HEK293 (cell line): Measurements from ENCODE around the gene BTRC.

Source experiments
- GFI1B ChIP-seq: fragments of 450-650 bp; formaldehyde crosslinking; IDR thresholded peaks from 2 replicates; pipeline ENCODE4 v1.5.1; 2016; ENCODE audit warnings: missing biosample characterization, missing genetic modification characterization
- GLIS1 ChIP-seq: fragments of 450-650 bp; formaldehyde crosslinking; IDR thresholded peaks from 2 replicates; pipeline ENCODE4 v1.5.1; 2016; ENCODE audit warnings: missing biosample characterization, missing genetic modification characterization
- GLIS2 ChIP-seq: fragments of 450-650 bp; formaldehyde crosslinking; IDR thresholded peaks from 2 replicates; pipeline ENCODE4 v1.5.1; 2016; ENCODE audit warnings: missing biosample characterization, missing genetic modification characterization
- HOXD13 ChIP-seq: sonication (generic); formaldehyde crosslinking; IDR thresholded peaks from 2 replicates; pipeline ENCODE4 v1.8.0; 2022; ENCODE audit warnings: missing genetic modification reagents, borderline replicate concordance
- IKZF3 ChIP-seq: fragments of 450-650 bp; IDR thresholded peaks from 2 replicates; pipeline ENCODE4 v1.5.0; 2018; ENCODE audit warnings: missing biosample characterization, mild to moderate bottlenecking, missing genetic modification characterization, moderate library complexity
- MEIS1 ChIP-seq: sonication (generic); formaldehyde crosslinking; IDR thresholded peaks from 2 replicates; pipeline ENCODE4 v1.8.1; 2022; ENCODE audit warnings: missing genetic modification reagents, mild to moderate bottlenecking, borderline replicate concordance
- ZBTB48 ChIP-seq: fragments of 450-650 bp; formaldehyde crosslinking; IDR thresholded peaks from 2 replicates; pipeline ENCODE4 v1.5.1; 2016; ENCODE audit warnings: missing biosample characterization, missing genetic modification characterization
- ZNF10 ChIP-seq: fragments of 450-650 bp; formaldehyde crosslinking; IDR thresholded peaks from 2 replicates; pipeline ENCODE4 v1.5.1; 2017; ENCODE audit warnings: missing biosample characterization, missing genetic modification characterization
- ZNF354C ChIP-seq: fragments of 450-650 bp; formaldehyde crosslinking; IDR thresholded peaks from 2 replicates; pipeline ENCODE4 v1.5.1; 2016; ENCODE audit warnings: missing biosample characterization, missing genetic modification characterization, low read depth, borderline replicate concordance
- ZNF433 ChIP-seq: fragments of 450-650 bp; formaldehyde crosslinking; IDR thresholded peaks from 2 replicates; pipeline ENCODE4 v1.5.1; 2016; ENCODE audit warnings: missing biosample characterization, missing genetic modification characterization, low read depth
- ZNF449 ChIP-seq: fragments of 450-650 bp; formaldehyde crosslinking; IDR thresholded peaks from 2 replicates; pipeline ENCODE4 v1.5.1; 2017; ENCODE audit warnings: missing biosample characterization, mild to moderate bottlenecking, missing genetic modification characterization, moderate library complexity
- ZNF473 ChIP-seq: fragments of 450-650 bp; formaldehyde crosslinking; IDR thresholded peaks from 2 replicates; pipeline ENCODE4 v1.5.1; 2017; ENCODE audit warnings: missing biosample characterization, missing genetic modification characterization
- ZNF501 ChIP-seq: fragments of 450-650 bp; formaldehyde crosslinking; IDR thresholded peaks from 2 replicates; pipeline ENCODE4 v1.5.1; 2016; ENCODE audit warnings: missing biosample characterization, missing genetic modification characterization
- ZNF580 ChIP-seq: fragments of 450-650 bp; formaldehyde crosslinking; IDR thresholded peaks from 2 replicates; pipeline ENCODE4 v1.5.1; 2016; ENCODE audit warnings: missing biosample characterization, missing genetic modification characterization
- ZNF585B ChIP-seq: fragments of 450-650 bp; formaldehyde crosslinking; IDR thresholded peaks from 2 replicates; pipeline ENCODE4 v1.5.1; 2016; ENCODE audit warnings: missing biosample characterization, missing genetic modification characterization
- ZNF658 ChIP-seq: fragments of 450-650 bp; formaldehyde crosslinking; IDR thresholded peaks from 2 replicates; pipeline ENCODE4; 2016; ENCODE audit warnings: missing biosample characterization, missing genetic modification characterization
- ZNF785 ChIP-seq: fragments of 450-650 bp; formaldehyde crosslinking; IDR thresholded peaks from 2 replicates; pipeline ENCODE4 v1.5.1; 2016; ENCODE audit warnings: missing biosample characterization, missing genetic modification characterization
- TF ChIP-seq, protein P1 (sequence below): fragments of 450-650 bp; formaldehyde crosslinking; conservative IDR thresholded peaks from 2 replicates; pipeline ENCODE4 v1.5.1; 2016; ENCODE audit warnings: low read depth, missing biosample characterization, missing genetic modification characterization
- TF ChIP-seq, protein P2 (sequence below): fragments of 450-650 bp; formaldehyde crosslinking; IDR thresholded peaks from 2 replicates; pipeline ENCODE4 v1.5.1; 2016; ENCODE audit warnings: missing biosample characterization, missing genetic modification characterization
- TF ChIP-seq, protein P3 (sequence below): fragments of 450-650 bp; formaldehyde crosslinking; IDR thresholded peaks from 2 replicates; pipeline ENCODE4 v1.5.1; 2016; ENCODE audit warnings: missing biosample characterization, missing genetic modification characterization

The BTRC gene

GRCh38 chr10:101587725-101588653 is 234.0 kb downstream of the BTRC start, which contains the start of the genes DPCD and POLL (continued):
- TF ChIP-seq, protein P1, sequence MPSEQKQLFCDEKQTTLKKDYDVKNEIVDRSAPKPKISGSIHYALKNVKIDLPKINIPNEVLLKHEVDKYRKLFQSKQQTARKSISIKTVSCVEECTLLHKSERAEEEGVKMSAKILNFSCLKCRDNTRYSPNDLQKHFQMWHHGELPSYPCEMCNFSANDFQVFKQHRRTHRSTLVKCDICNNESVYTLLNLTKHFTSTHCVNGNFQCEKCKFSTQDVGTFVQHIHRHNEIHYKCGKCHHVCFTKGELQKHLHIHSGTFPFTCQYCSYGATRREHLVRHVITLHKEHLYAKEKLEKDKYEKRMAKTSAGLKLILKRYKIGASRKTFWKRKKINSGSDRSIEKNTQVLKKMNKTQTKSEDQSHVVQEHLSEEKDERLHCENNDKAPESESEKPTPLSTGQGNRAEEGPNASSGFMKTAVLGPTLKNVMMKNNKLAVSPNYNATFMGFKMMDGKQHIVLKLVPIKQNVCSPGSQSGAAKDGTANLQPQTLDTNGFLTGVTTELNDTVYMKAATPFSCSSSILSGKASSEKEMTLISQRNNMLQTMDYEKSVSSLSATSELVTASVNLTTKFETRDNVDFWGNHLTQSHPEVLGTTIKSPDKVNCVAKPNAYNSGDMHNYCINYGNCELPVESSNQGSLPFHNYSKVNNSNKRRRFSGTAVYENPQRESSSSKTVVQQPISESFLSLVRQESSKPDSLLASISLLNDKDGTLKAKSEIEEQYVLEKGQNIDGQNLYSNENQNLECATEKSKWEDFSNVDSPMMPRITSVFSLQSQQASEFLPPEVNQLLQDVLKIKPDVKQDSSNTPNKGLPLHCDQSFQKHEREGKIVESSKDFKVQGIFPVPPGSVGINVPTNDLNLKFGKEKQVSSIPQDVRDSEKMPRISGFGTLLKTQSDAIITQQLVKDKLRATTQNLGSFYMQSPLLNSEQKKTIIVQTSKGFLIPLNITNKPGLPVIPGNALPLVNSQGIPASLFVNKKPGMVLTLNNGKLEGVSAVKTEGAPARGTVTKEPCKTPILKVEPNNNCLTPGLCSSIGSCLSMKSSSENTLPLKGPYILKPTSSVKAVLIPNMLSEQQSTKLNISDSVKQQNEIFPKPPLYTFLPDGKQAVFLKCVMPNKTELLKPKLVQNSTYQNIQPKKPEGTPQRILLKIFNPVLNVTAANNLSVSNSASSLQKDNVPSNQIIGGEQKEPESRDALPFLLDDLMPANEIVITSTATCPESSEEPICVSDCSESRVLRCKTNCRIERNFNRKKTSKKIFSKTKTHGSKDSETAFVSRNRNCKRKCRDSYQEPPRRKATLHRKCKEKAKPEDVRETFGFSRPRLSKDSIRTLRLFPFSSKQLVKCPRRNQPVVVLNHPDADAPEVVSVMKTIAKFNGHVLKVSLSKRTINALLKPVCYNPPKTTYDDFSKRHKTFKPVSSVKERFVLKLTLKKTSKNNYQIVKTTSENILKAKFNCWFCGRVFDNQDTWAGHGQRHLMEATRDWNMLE (tag by site-specific recombination) = peak; percentile 97
- no peak for TF ChIP-seq IKZF3 (tag by site-specific recombination)
- TF ChIP-seq ZNF473 (tag by site-specific recombination) = no peak
- peak; percentile 60; the same call in 1 of the 2 replicates for TF ChIP-seq ZBTB48 (tag by site-specific recombination)
- no peak for TF ChIP-seq ZNF585B
- no peak for TF ChIP-seq ZNF501
- TF ChIP-seq HOXD13 = no peak
- TF ChIP-seq GFI1B (tag by site-specific recombination) = no peak
- no peak for TF ChIP-seq ZNF658 (tag by site-specific recombination)
- TF ChIP-seq, protein P2, sequence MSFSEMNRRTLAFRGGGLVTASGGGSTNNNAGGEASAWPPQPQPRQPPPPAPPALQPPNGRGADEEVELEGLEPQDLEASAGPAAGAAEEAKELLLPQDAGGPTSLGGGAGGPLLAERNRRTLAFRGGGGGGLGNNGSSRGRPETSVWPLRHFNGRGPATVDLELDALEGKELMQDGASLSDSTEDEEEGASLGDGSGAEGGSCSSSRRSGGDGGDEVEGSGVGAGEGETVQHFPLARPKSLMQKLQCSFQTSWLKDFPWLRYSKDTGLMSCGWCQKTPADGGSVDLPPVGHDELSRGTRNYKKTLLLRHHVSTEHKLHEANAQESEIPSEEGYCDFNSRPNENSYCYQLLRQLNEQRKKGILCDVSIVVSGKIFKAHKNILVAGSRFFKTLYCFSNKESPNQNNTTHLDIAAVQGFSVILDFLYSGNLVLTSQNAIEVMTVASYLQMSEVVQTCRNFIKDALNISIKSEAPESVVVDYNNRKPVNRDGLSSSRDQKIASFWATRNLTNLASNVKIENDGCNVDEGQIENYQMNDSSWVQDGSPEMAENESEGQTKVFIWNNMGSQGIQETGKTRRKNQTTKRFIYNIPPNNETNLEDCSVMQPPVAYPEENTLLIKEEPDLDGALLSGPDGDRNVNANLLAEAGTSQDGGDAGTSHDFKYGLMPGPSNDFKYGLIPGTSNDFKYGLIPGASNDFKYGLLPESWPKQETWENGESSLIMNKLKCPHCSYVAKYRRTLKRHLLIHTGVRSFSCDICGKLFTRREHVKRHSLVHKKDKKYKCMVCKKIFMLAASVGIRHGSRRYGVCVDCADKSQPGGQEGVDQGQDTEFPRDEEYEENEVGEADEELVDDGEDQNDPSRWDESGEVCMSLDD = peak; percentile 32; the same call in 1 of the 2 replicates
- TF ChIP-seq, protein P3, sequence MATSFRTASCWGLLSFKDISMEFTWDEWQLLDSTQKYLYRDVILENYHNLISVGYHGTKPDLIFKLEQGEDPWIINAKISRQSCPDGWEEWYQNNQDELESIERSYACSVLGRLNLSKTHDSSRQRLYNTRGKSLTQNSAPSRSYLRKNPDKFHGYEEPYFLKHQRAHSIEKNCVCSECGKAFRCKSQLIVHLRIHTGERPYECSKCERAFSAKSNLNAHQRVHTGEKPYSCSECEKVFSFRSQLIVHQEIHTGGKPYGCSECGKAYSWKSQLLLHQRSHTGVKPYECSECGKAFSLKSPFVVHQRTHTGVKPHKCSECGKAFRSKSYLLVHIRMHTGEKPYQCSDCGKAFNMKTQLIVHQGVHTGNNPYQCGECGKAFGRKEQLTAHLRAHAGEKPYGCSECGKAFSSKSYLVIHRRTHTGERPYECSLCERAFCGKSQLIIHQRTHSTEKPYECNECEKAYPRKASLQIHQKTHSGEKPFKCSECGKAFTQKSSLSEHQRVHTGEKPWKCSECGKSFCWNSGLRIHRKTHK = no peak
- TF ChIP-seq MEIS1 (CRISPR knock-in tag) = no peak
- peak; percentile 95 for TF ChIP-seq GLIS2 (tag by site-specific recombination)
- no peak for TF ChIP-seq ZNF580
- TF ChIP-seq ZNF10 (tag by site-specific recombination) = peak; percentile 75
- no peak for TF ChIP-seq ZNF785 (tag by site-specific recombination)
- TF ChIP-seq GLIS1 (tag by site-specific recombination) = peak; percentile 69
- TF ChIP-seq ZNF433 (tag by site-specific recombination) = no peak
- no peak for TF ChIP-seq ZNF354C (tag by site-specific recombination)
- peak; percentile 90 for TF ChIP-seq ZNF449 (tag by site-specific recombination)
- TF ChIP-seq, all 188 proteins: peak for 35
